ENCODE measurements around the gene C9orf50. TPM values are rescaled to one million over a fixed set of nuclear protein-coding genes. Genes with fewer than 3 reads are reported as not detected.

C9orf50 gene
- total and polyA plus RNA-seq, 2 experiments from 2014 or later = 2.5 to 2.9 TPM

DNA sequence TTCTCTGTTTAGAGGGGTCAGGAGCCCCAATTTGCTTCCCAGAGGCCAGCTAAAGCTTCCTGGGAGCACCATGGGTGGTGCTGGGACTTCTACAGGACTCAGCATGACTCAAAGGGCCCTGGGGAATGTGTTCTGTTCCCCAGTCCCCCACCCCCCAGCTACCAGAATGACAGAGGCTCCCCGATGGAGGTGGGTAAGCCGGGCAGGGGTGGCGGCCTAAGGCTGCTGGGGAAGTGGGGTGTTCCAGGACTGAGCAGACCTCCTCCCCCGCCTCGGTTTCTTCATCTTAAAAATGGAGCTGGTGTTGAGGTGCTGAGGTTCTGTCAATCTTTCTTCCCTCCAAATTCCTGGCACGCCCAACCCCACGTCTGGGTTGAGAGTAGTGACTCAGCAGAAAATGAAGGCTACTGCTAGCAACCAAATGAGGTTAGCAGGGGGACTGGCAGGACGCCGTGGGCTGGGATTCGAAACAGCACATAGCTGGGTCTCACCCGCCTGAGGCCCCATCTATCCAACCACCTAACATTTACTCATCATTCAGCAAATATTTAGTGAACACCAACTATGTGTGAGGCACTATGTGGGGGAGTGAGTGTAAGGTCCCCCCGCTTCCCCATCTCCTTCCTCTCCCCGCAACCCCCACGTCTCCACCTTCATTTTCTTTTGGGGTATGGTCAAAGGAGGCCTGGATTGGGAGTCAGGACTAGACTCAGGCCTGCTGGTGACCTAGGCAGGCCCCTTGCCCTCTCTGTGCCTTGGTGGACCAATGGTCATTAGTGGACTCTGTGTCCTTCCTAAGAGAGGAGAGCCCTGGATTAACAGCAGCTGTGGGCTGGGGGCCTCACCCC, 50.2 kb downstream of the C9orf50 start:
- no peak for TF ChIP-seq CTCF (IDR thresholded peaks at IDR 0.05; ENCODE audit: low read depth, low read length)
- Histone ChIP-seq H3K27me3 (no peaks in the 10 kb centered on the region), H3K36me3 (no peaks in the 10 kb centered on the region), H3K4me3 (no peak overlapping the region), H3K4me1 (ENCODE audit: low read depth) (peaks cover 17% of the 10 kb centered on the region), H3K9me3 (ENCODE audit: low read depth) (no peaks in the 10 kb centered on the region), H3K27ac (peak overlapping the region; percentile 58)
- DNase-seq (ENCODE audit: low read depth in 1 of 2, low spot score in 1 of 2) = peak in 1 of 2 donors; percentile 87

GRCh38 chr9:129569502-129570449, 51.1 kb downstream of the C9orf50 start:
- DNase-seq (ENCODE audit: low read depth in 1 of 2, low spot score in 1 of 2) = peak; percentile 47 to 57
- Histone ChIP-seq H3K36me3 (no peaks in the 10 kb centered on the region), H3K9me3 (ENCODE audit: low read depth) (no peaks in the 10 kb centered on the region), H3K27ac (peak overlapping the region; percentile 58), H3K27me3 (no peaks in the 10 kb centered on the region), H3K4me3 (no peak overlapping the region), H3K4me1 (ENCODE audit: low read depth) (peaks cover 17% of the 10 kb centered on the region)
- TF ChIP-seq CTCF (IDR thresholded peaks at IDR 0.05; ENCODE audit: low read depth, low read length) = peak; percentile 56

- no peak for TF ChIP-seq CTCF (IDR thresholded peaks at IDR 0.05; ENCODE audit: low read depth, low read length)
- Histone ChIP-seq H3K27me3 (no peaks in the 10 kb centered on the region), H3K27ac (peak overlapping the region; percentile 58), H3K4me1 (ENCODE audit: low read depth) (peaks cover 17% of the 10 kb centered on the region), H3K4me3 (peak overlapping the region; percentile 35), H3K36me3 (no peaks in the 10 kb centered on the region), H3K9me3 (ENCODE audit: low read depth) (no peaks in the 10 kb centered on the region)
- peak; percentile 62 to 65 for DNase-seq (ENCODE audit: low read depth in 1 of 2, low spot score in 1 of 2)
These were observed 52.1 kb downstream of the C9orf50 start for GRCh38 chr9:129568560-129569501.

GRCh38 chr9:129567842-129568559, 52.9 kb downstream of the C9orf50 start:
- Histone ChIP-seq H3K36me3 (no peaks in the 10 kb centered on the region), H3K4me1 (ENCODE audit: low read depth) (peaks cover 17% of the 10 kb centered on the region), H3K27me3 (no peaks in the 10 kb centered on the region), H3K27ac (peak overlapping the region; percentile 58), H3K4me3 (peak overlapping the region; percentile 35), H3K9me3 (ENCODE audit: low read depth) (no peaks in the 10 kb centered on the region)
- no peak for TF ChIP-seq CTCF (IDR thresholded peaks at IDR 0.05; ENCODE audit: low read depth, low read length)
- peak; percentile 74 to 76 for DNase-seq (ENCODE audit: low read depth in 1 of 2, low spot score in 1 of 2)
